Keratinocyte (primary cell): ENCODE measurements around the gene NOTUM.

Experiments
- EZH2 ChIP-seq: IDR thresholded peaks from one replicate; pipeline ENCODE4 v1.6.1; 2012; ENCODE audit warnings: inconsistent platforms, mild to moderate bottlenecking, low read length, moderate library complexity
- TF ChIP-seq, protein P1 (sequence below), 3 experiments: IDR thresholded peaks in 1 of 3; conservative IDR thresholded peaks in 1 of 3; optimal IDR thresholded peaks in 1 of 3; 2 replicates in 2 of 3; 3 replicates in 1 of 3; pipeline versions ENCODE3 to v1.5.1; 2011; ENCODE audit warnings: low read length in 3 of 3, mild to moderate bottlenecking in 3 of 3, moderate library complexity in 2 of 3, control low read depth in 1 of 3, inconsistent platforms in 1 of 3; ENCODE audit not compliant: insufficient read depth in 2 of 3; ENCODE audit errors: extremely low read depth in 1 of 3

DNA sequence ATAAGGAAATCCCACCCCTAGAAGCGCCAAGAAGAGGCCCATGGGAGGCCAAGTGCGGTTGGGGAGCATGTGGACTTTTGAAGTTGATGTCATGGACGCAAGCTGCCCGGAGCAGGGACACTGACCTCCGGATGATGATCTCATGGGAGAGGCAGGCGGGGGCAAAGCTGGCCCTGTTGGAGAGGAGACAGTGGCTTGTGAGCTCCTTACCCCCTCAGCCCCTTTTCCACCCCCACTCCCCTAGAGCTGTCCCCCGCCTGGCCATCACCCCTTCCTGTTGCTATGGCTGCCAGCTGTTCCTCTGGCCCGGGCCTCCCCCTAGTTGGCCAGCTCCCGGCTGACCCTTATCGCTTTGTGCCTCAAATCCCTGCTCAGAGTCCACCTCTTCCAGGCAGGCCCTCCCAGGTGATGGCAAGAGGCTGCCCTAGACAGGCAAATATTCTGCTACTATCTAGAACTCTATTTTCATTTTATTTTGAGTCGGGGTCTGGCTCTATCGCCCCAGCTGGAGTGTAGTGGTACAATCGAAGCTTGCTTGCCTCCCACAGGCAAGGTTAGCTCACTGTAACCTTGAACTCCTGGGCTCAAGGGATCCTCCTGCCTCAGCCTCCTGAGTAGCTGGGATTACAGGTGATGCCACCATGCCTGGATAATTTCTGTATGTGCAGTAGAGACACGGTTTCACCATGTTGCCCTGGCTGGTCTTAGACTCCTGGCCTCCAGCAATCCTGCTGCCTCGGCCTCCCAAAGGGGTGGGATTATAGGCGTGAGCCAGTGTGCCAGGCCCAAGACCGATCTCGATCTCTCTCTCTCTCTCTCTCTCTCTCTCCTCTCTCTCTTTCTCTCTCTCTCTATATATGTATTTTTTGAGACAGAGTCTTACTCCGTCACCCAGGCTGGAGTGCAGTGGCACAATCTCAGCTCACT, 6.6 kb downstream of the NOTUM start:
- TF ChIP-seq, protein P1, sequence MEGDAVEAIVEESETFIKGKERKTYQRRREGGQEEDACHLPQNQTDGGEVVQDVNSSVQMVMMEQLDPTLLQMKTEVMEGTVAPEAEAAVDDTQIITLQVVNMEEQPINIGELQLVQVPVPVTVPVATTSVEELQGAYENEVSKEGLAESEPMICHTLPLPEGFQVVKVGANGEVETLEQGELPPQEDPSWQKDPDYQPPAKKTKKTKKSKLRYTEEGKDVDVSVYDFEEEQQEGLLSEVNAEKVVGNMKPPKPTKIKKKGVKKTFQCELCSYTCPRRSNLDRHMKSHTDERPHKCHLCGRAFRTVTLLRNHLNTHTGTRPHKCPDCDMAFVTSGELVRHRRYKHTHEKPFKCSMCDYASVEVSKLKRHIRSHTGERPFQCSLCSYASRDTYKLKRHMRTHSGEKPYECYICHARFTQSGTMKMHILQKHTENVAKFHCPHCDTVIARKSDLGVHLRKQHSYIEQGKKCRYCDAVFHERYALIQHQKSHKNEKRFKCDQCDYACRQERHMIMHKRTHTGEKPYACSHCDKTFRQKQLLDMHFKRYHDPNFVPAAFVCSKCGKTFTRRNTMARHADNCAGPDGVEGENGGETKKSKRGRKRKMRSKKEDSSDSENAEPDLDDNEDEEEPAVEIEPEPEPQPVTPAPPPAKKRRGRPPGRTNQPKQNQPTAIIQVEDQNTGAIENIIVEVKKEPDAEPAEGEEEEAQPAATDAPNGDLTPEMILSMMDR (optimal IDR thresholded peaks at IDR 0.05 in 1 of 3, IDR thresholded peaks at IDR 0.05 in 1 of 3, conservative IDR thresholded peaks at IDR 0.05 in 1 of 3; ENCODE audit: extremely low read depth in 1 of 3, insufficient read depth in 2 of 3, low read length in 3 of 3): no peak
- TF ChIP-seq EZH2: no peak
